Mesendoderm (in vitro differentiated cells): Measurements from ENCODE around the gene ADAM21. TPM values are rescaled to one million over a fixed set of nuclear protein-coding genes. Genes with fewer than 3 reads are reported as not detected.
A peak's percentile ranks its signal among the peaks of the same experiment; 100 is the strongest.
"Not testable (repeated sequence)": the region's sequence is repeated elsewhere in the genome, so short reads cannot be mapped to it uniquely, and the experiment has no call there.

Experiments
- DNase-seq: peaks from one replicate; pipeline ENCODE4 v3.0.0; 2013
- H2AK5ac ChIP-seq: 2 replicates; pipeline ENCODE4 v1.6.1; 2013; ENCODE audit warnings: low read length, inconsistent platforms
- H2BK120ac ChIP-seq: 2 replicates; pipeline ENCODE4 v1.6.1; 2013; ENCODE audit warnings: low read depth, mild to moderate bottlenecking, low read length, moderate library complexity, mixed read lengths
- H2BK15ac ChIP-seq: replicated peaks from 2 replicates; pipeline ENCODE4 v1.6.1; 2013; ENCODE audit warnings: low read depth, mild to moderate bottlenecking, moderate library complexity
- H2BK5ac ChIP-seq: 2 replicates; pipeline ENCODE4 v1.6.1; 2013; ENCODE audit warnings: low read length, inconsistent platforms
- H3K18ac ChIP-seq: 2 replicates; pipeline ENCODE4 v1.6.1; 2013; ENCODE audit warnings: mild to moderate bottlenecking, low read length, mixed read lengths
- H3K23ac ChIP-seq: one replicate; pipeline ENCODE4 v1.6.1; 2013; ENCODE audit warnings: low read length
- H3K27ac ChIP-seq: 2 replicates; pipeline ENCODE4 v1.5.1; 2013; ENCODE audit warnings: low read depth, mild to moderate bottlenecking, inconsistent platforms, low read length, moderate library complexity
- H3K27me3 ChIP-seq: 2 replicates; pipeline ENCODE4 v1.6.1; 2013; ENCODE audit warnings: low read length, control low read depth, mild to moderate bottlenecking, inconsistent platforms; ENCODE audit not compliant: insufficient read depth, poor library complexity
- H3K36me3 ChIP-seq: 2 replicates; pipeline ENCODE4 v1.6.1; 2013; ENCODE audit warnings: low read length, inconsistent platforms; ENCODE audit not compliant: control insufficient read depth, insufficient read depth
- H3K4ac ChIP-seq: one replicate; pipeline ENCODE4 v1.6.1; 2013; ENCODE audit warnings: low read depth, mild to moderate bottlenecking, low read length, moderate library complexity
- H3K4me1 ChIP-seq: 2 replicates; pipeline ENCODE4 v1.6.1; 2013; ENCODE audit warnings: low read depth, low read length, inconsistent platforms; ENCODE audit not compliant: control insufficient read depth
- H3K4me2 ChIP-seq: 2 replicates; pipeline ENCODE4 v1.6.1; 2013; ENCODE audit warnings: low read length
- H3K4me3 ChIP-seq: 2 replicates; pipeline ENCODE4 v1.5.1; 2013; ENCODE audit warnings: mild to moderate bottlenecking, low read length
- H3K56ac ChIP-seq: one replicate; pipeline ENCODE4 v1.6.1; 2013; ENCODE audit warnings: low read length
- H3K79me1 ChIP-seq: 2 replicates; pipeline ENCODE4 v1.6.1; 2013; ENCODE audit warnings: low read length, inconsistent platforms
- H3K79me2 ChIP-seq: 2 replicates; pipeline ENCODE4 v1.6.1; 2013; ENCODE audit warnings: mild to moderate bottlenecking, low read length; ENCODE audit not compliant: control insufficient read depth, insufficient read depth
- H3K9ac ChIP-seq: 2 replicates; pipeline ENCODE4 v1.6.1; 2013; ENCODE audit warnings: low read length, inconsistent platforms
- H4K5ac ChIP-seq: one replicate; pipeline ENCODE4 v1.6.1; 2013; ENCODE audit warnings: low read length
- H4K8ac ChIP-seq: one replicate; pipeline ENCODE4 v1.6.1; 2013; ENCODE audit warnings: low read depth, mild to moderate bottlenecking, control low read depth, low read length, moderate library complexity
- WGBS: extraction: QIAGEN DNeasy Blood & Tissue Kit; methylation state at CpG from one replicate; pipeline ENCODE4 v1.1.7; 2013; ENCODE audit warnings: low lambda C conversion rate, missing lambda C conversion rate; ENCODE audit not compliant: insufficient coverage; ENCODE audit errors: extremely low coverage; 5-methylcytosine and 5-hydroxymethylcytosine counted together
- polyA plus RNA-seq, 2 experiments: library from polyadenylated mRNA; stranded (reverse); fragments of 200-250 nt; gene quantifications; one replicate each; pipeline ENCODE4 v1.2.3, GENCODE V29; 2013

The ADAM21 gene
- polyA plus RNA-seq (2013, experiment 1 of 2) = 0.03 TPM
- 0.03 TPM for polyA plus RNA-seq (2013, experiment 2 of 2)

DNA sequence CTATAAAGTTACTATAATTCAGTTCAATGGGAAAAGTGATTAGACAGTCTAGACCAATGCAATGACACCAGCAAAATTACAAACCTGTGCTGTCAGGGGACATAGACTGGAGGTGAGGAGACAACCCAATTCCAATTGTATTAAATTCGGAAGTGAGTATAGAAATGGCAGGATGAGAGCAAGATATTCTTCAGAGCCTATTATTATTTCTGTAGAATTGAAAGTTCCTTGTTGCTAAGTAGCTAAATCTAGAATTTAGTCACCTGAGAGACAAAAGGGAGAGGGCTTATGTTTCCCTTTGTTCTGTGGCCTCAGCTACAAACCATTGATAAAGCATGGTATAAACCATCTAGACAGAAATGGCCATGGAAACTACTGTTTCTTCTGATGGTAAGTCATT is at the start of gene ADAM21:
TSS of gene ADAM21 (plus strand) at position 301 of the 400 bp plus-strand sequence. CDS start 5,326 bp downstream, outside the sequence.
- no peak within 1 kb of the TSS for H4K8ac ChIP-seq
- no peak within 1 kb of the TSS for H2BK5ac ChIP-seq
- H3K4me1 ChIP-seq = no peaks in the 10 kb centered on the region
- no peak for DNase-seq
- no peak within 1 kb of the TSS for H3K4me3 ChIP-seq
- H3K27me3 ChIP-seq = no peaks in the 10 kb centered on the region
- H3K79me2 ChIP-seq = no peaks in the 10 kb centered on the region
- no peak within 1 kb of the TSS for H3K56ac ChIP-seq
- H3K4ac ChIP-seq = no peak within 1 kb of the TSS
- H3K36me3 ChIP-seq = no peaks in the 10 kb centered on the region
- no peak within 1 kb of the TSS for H3K18ac ChIP-seq
- H3K79me1 ChIP-seq = no peaks in the 10 kb centered on the region
- H3K4me2 ChIP-seq = no peak within 1 kb of the TSS
- H2BK15ac ChIP-seq = no peak within 1 kb of the TSS
- H4K5ac ChIP-seq = no peak within 1 kb of the TSS
- H3K9ac ChIP-seq = no peak within 1 kb of the TSS
- no peak within 1 kb of the TSS for H2BK120ac ChIP-seq
- no peak within 1 kb of the TSS for H3K23ac ChIP-seq
- WGBS = no CpG with 5 or more reads among the region's 1 CpG
- H2AK5ac ChIP-seq = no peak within 1 kb of the TSS
- no peak within 1 kb of the TSS for H3K27ac ChIP-seq

GRCh38 chr14:70403335-70403734 is 48.6 kb upstream of the ADAM21 start:
- peak; percentile 85 for DNase-seq

DNA sequence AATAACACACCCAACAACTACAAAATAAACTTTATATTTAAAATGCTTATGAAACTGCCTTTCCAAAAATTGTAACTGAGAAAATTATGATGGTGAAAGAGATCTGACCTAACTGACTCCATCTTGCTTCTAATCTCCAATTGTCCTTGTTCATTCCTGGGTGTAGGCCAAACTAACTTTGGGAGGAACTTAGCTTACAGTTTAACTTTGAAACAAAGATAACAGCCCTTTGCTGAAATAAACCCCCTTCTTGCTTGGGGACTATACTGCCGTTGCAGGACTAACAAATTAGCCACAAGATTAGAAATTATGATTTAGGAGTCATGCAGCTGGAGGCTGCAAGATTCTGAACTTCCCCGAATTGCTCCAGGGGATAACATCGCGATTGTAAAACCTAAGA is 45.8 kb upstream of the ADAM21 start:
- not testable (repeated sequence) for H2BK120ac ChIP-seq, H3K4ac ChIP-seq, H2BK5ac ChIP-seq, H4K8ac ChIP-seq, H3K23ac ChIP-seq, DNase-seq, H3K9ac ChIP-seq, H4K5ac ChIP-seq, H3K18ac ChIP-seq, H3K36me3 ChIP-seq, H3K79me1 ChIP-seq, H3K4me2 ChIP-seq, H2BK15ac ChIP-seq, H3K27me3 ChIP-seq, H3K79me2 ChIP-seq, H2AK5ac ChIP-seq, H3K27ac ChIP-seq, H3K56ac ChIP-seq, H3K4me3 ChIP-seq, H3K4me1 ChIP-seq
- no CpG with 5 or more reads among the region's 4 CpGs for WGBS

More at GRCh38 chr14:70403335-70403734, 48.6 kb upstream of the ADAM21 start:
- H3K4ac ChIP-seq, H3K4me2 ChIP-seq, H2BK120ac ChIP-seq, H3K56ac ChIP-seq, H3K36me3 ChIP-seq, H3K79me2 ChIP-seq, H2BK5ac ChIP-seq, H3K79me1 ChIP-seq, H3K18ac ChIP-seq, H2AK5ac ChIP-seq, H3K4me1 ChIP-seq, H2BK15ac ChIP-seq, H4K5ac ChIP-seq, H4K8ac ChIP-seq, H3K9ac ChIP-seq, H3K27me3 ChIP-seq, H3K27ac ChIP-seq, H3K4me3 ChIP-seq, H3K23ac ChIP-seq: not testable (repeated sequence)
- no CpG with 5 or more reads among the region's 4 CpGs for WGBS

DNA sequence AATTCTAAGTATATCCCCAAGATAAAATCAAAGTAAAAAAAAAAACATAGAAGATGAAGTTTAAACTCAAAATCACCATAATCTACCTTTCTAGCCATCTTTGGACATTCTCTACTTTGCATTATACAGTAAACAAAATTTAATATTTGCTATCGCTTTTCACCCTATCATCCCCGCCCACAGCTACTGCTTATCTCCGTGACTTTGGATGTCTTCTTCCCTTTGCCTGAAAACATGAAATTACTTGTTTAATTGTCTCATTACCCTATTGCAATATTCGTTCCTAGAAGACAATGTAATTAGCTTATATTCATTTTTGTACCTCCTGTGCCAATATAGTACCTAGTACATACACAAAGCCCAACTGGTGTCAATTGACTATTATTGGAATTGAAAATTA is 44.4 kb upstream of the ADAM21 start:
- H2BK15ac ChIP-seq = no peak overlapping the region
- no peak for DNase-seq
- no peak overlapping the region for H2AK5ac ChIP-seq
- no peak overlapping the region for H3K56ac ChIP-seq
- H2BK120ac ChIP-seq = no peak overlapping the region
- H3K79me1 ChIP-seq = peaks cover 6% of the 10 kb centered on the region
- 100% methylated on average over 1 of the region's 4 CpGs for WGBS
- no peaks in the 10 kb centered on the region for H3K36me3 ChIP-seq
- H3K23ac ChIP-seq = no peak overlapping the region
- no peak overlapping the region for H3K4me3 ChIP-seq
- H4K8ac ChIP-seq = no peak overlapping the region
- no peak overlapping the region for H3K18ac ChIP-seq
- H3K27ac ChIP-seq = no peak overlapping the region
- H3K4me2 ChIP-seq = no peak overlapping the region
- no peak overlapping the region for H4K5ac ChIP-seq
- H3K79me2 ChIP-seq = peaks cover 5% of the 10 kb centered on the region
- H2BK5ac ChIP-seq = no peak overlapping the region
- no peaks in the 10 kb centered on the region for H3K27me3 ChIP-seq
- no peak overlapping the region for H3K9ac ChIP-seq
- peaks cover 3% of the 10 kb centered on the region for H3K4me1 ChIP-seq
- H3K4ac ChIP-seq = no peak overlapping the region

GRCh38 chr14:70415788-70416187 is 36.2 kb upstream of the ADAM21 start:
- H3K56ac ChIP-seq = peak overlapping the region; percentile 60
- H4K8ac ChIP-seq = no peak overlapping the region
- H2BK120ac ChIP-seq = no peak overlapping the region
- H3K4me3 ChIP-seq = no peak overlapping the region
- peaks cover 9% of the 10 kb centered on the region for H3K79me1 ChIP-seq
- H3K4me1 ChIP-seq = peaks cover 3% of the 10 kb centered on the region
- peak overlapping the region; percentile 34 for H3K4me2 ChIP-seq
- no peak overlapping the region for H3K23ac ChIP-seq
- H2AK5ac ChIP-seq = no peak overlapping the region
- no CpG with 5 or more reads among the region's 2 CpGs for WGBS
- no peak overlapping the region for H2BK15ac ChIP-seq
- no peak overlapping the region for H3K27ac ChIP-seq
- no peak overlapping the region for H3K18ac ChIP-seq
- H2BK5ac ChIP-seq = no peak overlapping the region
- no peak for DNase-seq
- no peaks in the 10 kb centered on the region for H3K36me3 ChIP-seq
- no peak overlapping the region for H4K5ac ChIP-seq
- no peak overlapping the region for H3K9ac ChIP-seq
- no peak overlapping the region for H3K4ac ChIP-seq
- H3K27me3 ChIP-seq = no peaks in the 10 kb centered on the region
- H3K79me2 ChIP-seq = peaks cover 9% of the 10 kb centered on the region

GRCh38 chr14:70416338-70416724 is 35.6 kb upstream of the ADAM21 start:
- H3K4ac ChIP-seq = no peak overlapping the region
- H2BK5ac ChIP-seq = no peak overlapping the region
- DNase-seq = no peak
- no peak overlapping the region for H2AK5ac ChIP-seq
- no peak overlapping the region for H3K27ac ChIP-seq
- peaks cover 3% of the 10 kb centered on the region for H3K4me1 ChIP-seq
- H3K27me3 ChIP-seq = no peaks in the 10 kb centered on the region
- no peak overlapping the region for H4K5ac ChIP-seq
- H2BK15ac ChIP-seq = no peak overlapping the region
- peak overlapping the region; percentile 91 for H3K9ac ChIP-seq
- no peak overlapping the region for H3K23ac ChIP-seq
- peak overlapping the region; percentile 83 for H3K4me2 ChIP-seq
- no peak overlapping the region for H3K18ac ChIP-seq
- peak overlapping the region; percentile 99 for H3K4me3 ChIP-seq
- H3K79me2 ChIP-seq = peaks cover 9% of the 10 kb centered on the region
- H3K79me1 ChIP-seq = peaks cover 9% of the 10 kb centered on the region
- H3K56ac ChIP-seq = peak overlapping the region; percentile 97
- no peak overlapping the region for H2BK120ac ChIP-seq
- no CpG with 5 or more reads among the region's 9 CpGs for WGBS
- H4K8ac ChIP-seq = no peak overlapping the region
- H3K36me3 ChIP-seq = no peaks in the 10 kb centered on the region
